CD4-positive, alpha-beta memory T cell (primary cell): ENCODE measurements around the gene PUM1. TPM values are rescaled to one million over a fixed set of nuclear protein-coding genes. Genes with fewer than 3 reads are reported as not detected.
A peak's percentile ranks its signal among the peaks of the same experiment; 100 is the strongest.

ENCODE experiments used
- CTCF ChIA-PET: fragments of 350-600 bp; sonication (Branson Sonifier 250); formaldehyde crosslinking; loops from one replicate; lab custom pipeline; 2021; ENCODE audit warnings: inconsistent platforms; ENCODE audit not compliant: partially characterized antibody; lab: Charles Lee
- POLR2A ChIA-PET: fragments of 350-600 bp; sonication (Branson Sonifier 250); formaldehyde crosslinking; loops from one replicate; lab custom pipeline; 2021; ENCODE audit not compliant: partially characterized antibody; lab: Charles Lee
- DNase-seq, 5 donors: peaks; one replicate each; pipeline versions ENCODE4 v3.0.0 to v3.0.0-alpha.2; 2020 to 2022; ENCODE audit warnings: mixed read lengths in 1 of 5
- H3K27ac ChIP-seq: one replicate; pipeline ENCODE4 v1.7.0; 2013; ENCODE audit warnings: low read depth, low read length
- H3K27me3 ChIP-seq: 2 replicates; pipeline ENCODE4 v1.7.0; 2013; ENCODE audit warnings: mild to moderate bottlenecking, low read length, moderate library complexity; ENCODE audit not compliant: insufficient read depth
- H3K36me3 ChIP-seq: 2 replicates; pipeline ENCODE4 v1.7.0; 2013; ENCODE audit warnings: mild to moderate bottlenecking, low read length, moderate library complexity; ENCODE audit not compliant: insufficient read depth
- H3K4me1 ChIP-seq: 2 replicates; pipeline ENCODE4 v1.7.0; 2013; ENCODE audit warnings: mild to moderate bottlenecking, low read length, moderate library complexity; ENCODE audit not compliant: insufficient read depth
- H3K4me3 ChIP-seq, 2 donors: one replicate each; pipeline ENCODE4 v1.7.0; 2013; ENCODE audit warnings: low read length in 2 of 2, mild to moderate bottlenecking in 1 of 2
- H3K9me3 ChIP-seq, 2 donors: one replicate each; pipeline ENCODE4 v1.7.0; 2013; ENCODE audit warnings: low read length in 2 of 2, control low read depth in 1 of 2; ENCODE audit not compliant: control insufficient read depth in 1 of 2
- H3K27ac Mint-ChIP-seq, 7 donors: one replicate each; pipeline ENCODE4 v1.8.0; 2020 to 2021; ENCODE audit warnings: mixed read lengths in 7 of 7, mild to moderate bottlenecking in 6 of 7, inconsistent platforms in 3 of 7, moderate library complexity in 3 of 7
- H3K27me3 Mint-ChIP-seq, 2 donors: one replicate each; pipeline ENCODE4 v1.8.0; 2020 to 2021; ENCODE audit warnings: mixed read lengths in 2 of 2
- H3K36me3 Mint-ChIP-seq, 2 donors: one replicate each; pipeline ENCODE4 v1.8.0; 2020 to 2021; ENCODE audit warnings: mixed read lengths in 2 of 2, inconsistent platforms in 1 of 2, mild to moderate bottlenecking in 1 of 2
- H3K4me1 Mint-ChIP-seq, 4 donors: one replicate each; pipeline ENCODE4 v1.8.0; 2020 to 2021; ENCODE audit warnings: mixed read lengths in 4 of 4, mild to moderate bottlenecking in 1 of 4
- H3K4me3 Mint-ChIP-seq, 8 donors: one replicate each; pipeline ENCODE4 v1.8.0; 2020 to 2021; ENCODE audit warnings: mixed read lengths in 8 of 8, mild to moderate bottlenecking in 7 of 8, moderate library complexity in 6 of 8, inconsistent platforms in 3 of 8
- H3K9me3 Mint-ChIP-seq, 8 donors: one replicate each; pipeline ENCODE4 v1.8.0; 2020 to 2021; ENCODE audit warnings: mixed read lengths in 8 of 8, mild to moderate bottlenecking in 5 of 8, inconsistent platforms in 3 of 8, moderate library complexity in 1 of 8
- intact Hi-C: fragments of 100-400 bp; cut with micrococcal nuclease; formaldehyde crosslinking; loops from one replicate; pipeline ENCODE4 v1.15.1; 2023
- polyA plus RNA-seq, 2 donors: library from polyadenylated mRNA; unstranded; fragments of 300-500 nt; fragmentation: Illumina TruSeq; gene quantifications; one replicate each; pipeline ENCODE4 v1.2.3, GENCODE V29; 2021
- total RNA-seq, 2 experiments: library from RNA; stranded (reverse); gene quantifications; one replicate each; pipeline ENCODE4 v1.2.3, GENCODE V29; 2021

Gene PUM1
- total and polyA plus RNA-seq, 4 experiments from 2014 or later, result 126 to 164 (median 138) TPM

GRCh38 chr1:30928171-30928570 lies 137.3 kb downstream of the PUM1 start:
- Mint-ChIP-seq H3K4me3 (no peak overlapping the region), H3K36me3 (peaks cover 3 to 18% of the 10 kb centered on the region in 2 donors), H3K9me3 (no peaks in the 10 kb centered on the region), H3K27ac (peak overlapping the region in 1 of 7 donors; percentile 4), H3K27me3 (peaks cover 0 to 2% of the 10 kb centered on the region in 2 donors), H3K4me1 (peaks cover 0 to 1% (median 0%) of the 10 kb centered on the region in 4 donors)
- Histone ChIP-seq H3K27ac (no peak overlapping the region), H3K9me3 (no peaks in the 10 kb centered on the region), H3K36me3 (no peaks in the 10 kb centered on the region), H3K4me1 (no peaks in the 10 kb centered on the region), H3K4me3 (no peak overlapping the region), H3K27me3 (no peaks in the 10 kb centered on the region)
- POLR2A ChIA-PET, result no interaction called here
- no peak for DNase-seq
- CTCF ChIA-PET, result interaction anchor here (1.0 to 7.9 kb wide), 10 partner anchors 8 to 209 kb away, joined by 3 to 90 read pairs (median 5); no protein-coding TSS in a partner anchor
- intact Hi-C loops, result loop anchor here (2.0 to 5.0 kb wide), 2 partner anchors 146 to 209 kb away; no protein-coding TSS in a partner anchor

- peaks cover 0 to 1% (median 0%) of the 10 kb centered on the region in 4 donors for H3K4me1 Mint-ChIP-seq
- DNase-seq, result no peak
- peaks cover 0 to 11% of the 10 kb centered on the region in 2 donors for H3K36me3 Mint-ChIP-seq
- no peaks in the 10 kb centered on the region for H3K9me3 ChIP-seq
- POLR2A ChIA-PET, result no interaction called here
- H3K27ac Mint-ChIP-seq, result no peak overlapping the region
- H3K27me3 ChIP-seq, result no peaks in the 10 kb centered on the region
- no peaks in the 10 kb centered on the region for H3K9me3 Mint-ChIP-seq
- CTCF ChIA-PET, result interaction anchor here (2.5 to 7.9 kb wide), 2 partner anchors 124 to 208 kb away, joined by 14 to 90 read pairs; no protein-coding TSS in a partner anchor
- no peak overlapping the region for H3K27ac ChIP-seq
- H3K4me1 ChIP-seq, result no peaks in the 10 kb centered on the region
- H3K27me3 Mint-ChIP-seq, result peaks cover 0 to 2% of the 10 kb centered on the region in 2 donors
- H3K36me3 ChIP-seq, result no peaks in the 10 kb centered on the region
- no peak overlapping the region for H3K4me3 Mint-ChIP-seq
- H3K4me3 ChIP-seq, result no peak overlapping the region
- intact Hi-C loops, result loop anchor here (5.0 kb wide), 1 partner anchor 145 kb away; no protein-coding TSS in a partner anchor
Observed at GRCh38 chr1:30927448-30927847, 138.1 kb downstream of the PUM1 start.

- ChIA-PET CTCF (interaction anchor here (0.9 to 3.9 kb wide), 3 partner anchors 10 to 144 kb away, joined by 3 to 12 read pairs (median 10); no protein-coding TSS in a partner anchor), POLR2A (interaction anchor here (0.7 kb wide), 2 partner anchors 28 to 36 kb away, joined by 3 read pairs; no protein-coding TSS in a partner anchor)
- H3K9me3 Mint-ChIP-seq, result no peaks in the 10 kb centered on the region
- Histone ChIP-seq H3K4me3 (no peak overlapping the region), H3K27me3 (no peaks in the 10 kb centered on the region), H3K27ac (no peak overlapping the region), H3K9me3 (no peaks in the 10 kb centered on the region), H3K4me1 (no peaks in the 10 kb centered on the region), H3K36me3 (no peaks in the 10 kb centered on the region)
- H3K27ac Mint-ChIP-seq, result no peak overlapping the region
- H3K36me3 Mint-ChIP-seq, result no peaks in the 10 kb centered on the region
- DNase-seq, result no peak
- intact Hi-C loops, result no loop called here
- no peaks in the 10 kb centered on the region for H3K4me1 Mint-ChIP-seq
- H3K27me3 Mint-ChIP-seq, result peaks cover 2 to 4% of the 10 kb centered on the region in 2 donors
- H3K4me3 Mint-ChIP-seq, result no peak overlapping the region
Observed at GRCh38 chr1:30923597-30923996, 141.9 kb downstream of the PUM1 start.

- CTCF ChIA-PET, result interaction anchor here (0.5 to 2.9 kb wide), 2 partner anchors 8 to 235 kb away, joined by 3 to 9 read pairs; no protein-coding TSS in a partner anchor
- H3K36me3 Mint-ChIP-seq, result no peaks in the 10 kb centered on the region
- H3K4me1 ChIP-seq, result no peaks in the 10 kb centered on the region
- no peaks in the 10 kb centered on the region for H3K9me3 ChIP-seq
- no peak overlapping the region for H3K4me3 ChIP-seq
- H3K27me3 ChIP-seq, result no peaks in the 10 kb centered on the region
- no peak overlapping the region for H3K27ac Mint-ChIP-seq
- H3K9me3 Mint-ChIP-seq, result no peaks in the 10 kb centered on the region
- H3K27me3 Mint-ChIP-seq, result peaks cover 0 to 4% of the 10 kb centered on the region in 2 donors
- no peaks in the 10 kb centered on the region for H3K36me3 ChIP-seq
- H3K4me3 Mint-ChIP-seq, result no peak overlapping the region
- no peaks in the 10 kb centered on the region for H3K4me1 Mint-ChIP-seq
- POLR2A ChIA-PET, result no interaction called here
- intact Hi-C loops, result no loop called here
- DNase-seq, result no peak
- H3K27ac ChIP-seq, result no peak overlapping the region
Observed at GRCh38 chr1:30920827-30921226, 144.7 kb downstream of the PUM1 start.

- H3K9me3 ChIP-seq, result no peaks in the 10 kb centered on the region
- no peaks in the 10 kb centered on the region for H3K27me3 ChIP-seq
- POLR2A ChIA-PET, result interaction anchor here (0.7 kb wide), 1 partner anchor 1421 kb away, joined by 3 read pairs; no protein-coding TSS in a partner anchor
- no peak overlapping the region for H3K4me3 ChIP-seq
- H3K27ac Mint-ChIP-seq, result no peak overlapping the region
- H3K4me3 Mint-ChIP-seq, result no peak overlapping the region
- H3K27ac ChIP-seq, result no peak overlapping the region
- no peaks in the 10 kb centered on the region for H3K36me3 ChIP-seq
- intact Hi-C loops, result no loop called here
- no peaks in the 10 kb centered on the region for H3K4me1 ChIP-seq
- no peaks in the 10 kb centered on the region for H3K36me3 Mint-ChIP-seq
- no peaks in the 10 kb centered on the region for H3K4me1 Mint-ChIP-seq
- H3K27me3 Mint-ChIP-seq, result peaks cover 0 to 4% of the 10 kb centered on the region in 2 donors
- no peaks in the 10 kb centered on the region for H3K9me3 Mint-ChIP-seq
- CTCF ChIA-PET, result interaction anchor here (0.7 to 2.9 kb wide), 5 partner anchors 9 to 136 kb away, joined by 3 to 9 read pairs (median 3); no protein-coding TSS in a partner anchor
- no peak for DNase-seq
Observed at GRCh38 chr1:30919025-30919881, 146.3 kb downstream of the PUM1 start.

GRCh38 chr1:30916296-30916695 lies 149.2 kb downstream of the PUM1 start:
- H3K9me3 Mint-ChIP-seq, result no peaks in the 10 kb centered on the region
- H3K27me3 Mint-ChIP-seq, result peaks cover 0 to 4% of the 10 kb centered on the region in 2 donors
- Histone ChIP-seq H3K4me3 (no peak overlapping the region), H3K27me3 (no peaks in the 10 kb centered on the region), H3K27ac (no peak overlapping the region), H3K36me3 (no peaks in the 10 kb centered on the region), H3K9me3 (no peaks in the 10 kb centered on the region), H3K4me1 (no peaks in the 10 kb centered on the region)
- no peaks in the 10 kb centered on the region for H3K36me3 Mint-ChIP-seq
- H3K27ac Mint-ChIP-seq, result no peak overlapping the region
- ChIA-PET CTCF (interaction anchor here (1.4 kb wide), 1 partner anchor 12 kb away, joined by 4 read pairs; no protein-coding TSS in a partner anchor), POLR2A (no interaction called here)
- intact Hi-C loops, result no loop called here
- H3K4me3 Mint-ChIP-seq, result no peak overlapping the region
- no peak for DNase-seq
- H3K4me1 Mint-ChIP-seq, result peaks cover 0 to 1% (median 0%) of the 10 kb centered on the region in 4 donors
